Thymus (tissue), 11 donors: Measurements from ENCODE around the gene HIVEP3. TPM values are rescaled to one million over a fixed set of nuclear protein-coding genes. Genes with fewer than 3 reads are reported as not detected.

ENCODE experiments used
- DNase-seq, 9 donors: peaks; one replicate each; pipeline ENCODE4 v3.0.0-alpha.2; 2013; ENCODE audit warnings: low spot score in 9 of 9, low read depth in 6 of 9, missing footprints in 1 of 9
- H3K27ac ChIP-seq, 2 donors: one replicate each; pipeline ENCODE4 v1.5.1; 2013; ENCODE audit warnings: control low read depth in 1 of 2, low read depth in 1 of 2, low read length in 1 of 2, mild to moderate bottlenecking in 1 of 2, moderate library complexity in 1 of 2
- H3K27me3 ChIP-seq, 2 donors: one replicate each; pipeline ENCODE4 v1.5.1; 2013; ENCODE audit warnings: low read length in 1 of 2; ENCODE audit not compliant: control insufficient read depth in 2 of 2, insufficient read depth in 1 of 2
- H3K36me3 ChIP-seq, 2 donors: one replicate each; pipeline ENCODE4 v1.5.1; 2013; ENCODE audit warnings: low read length in 1 of 2, mild to moderate bottlenecking in 1 of 2, moderate library complexity in 1 of 2; ENCODE audit not compliant: control insufficient read depth in 2 of 2, insufficient read depth in 2 of 2
- H3K4me1 ChIP-seq, 2 donors: one replicate each; pipeline ENCODE4 v1.5.1; 2013; ENCODE audit warnings: low read length in 2 of 2; ENCODE audit not compliant: control insufficient read depth in 2 of 2, insufficient read depth in 2 of 2
- H3K4me3 ChIP-seq, 2 donors: one replicate each; pipeline ENCODE4 v1.5.1; 2013; ENCODE audit warnings: low read length in 2 of 2, control low read depth in 1 of 2, mild to moderate bottlenecking in 1 of 2
- H3K9me3 ChIP-seq, 2 donors: one replicate each; pipeline ENCODE4 v1.5.1; 2013; ENCODE audit warnings: low read length in 1 of 2, mild to moderate bottlenecking in 1 of 2; ENCODE audit not compliant: control insufficient read depth in 2 of 2, insufficient read depth in 1 of 2
- WGBS: extraction: QIAGEN DNeasy Blood & Tissue Kit; methylation state at CpG from one replicate; pipeline ENCODE4 v1.1.7; 2013; 5-methylcytosine and 5-hydroxymethylcytosine counted together
- polyA plus RNA-seq: library from polyadenylated mRNA; stranded (reverse); fragments of 200-250 nt; gene quantifications from one replicate; pipeline ENCODE4 v1.2.3, GENCODE V29; 2013
- total RNA-seq: library from RNA; stranded (reverse); fragments of 120-200 nt; gene quantifications from one replicate; pipeline ENCODE4 v1.2.4, GENCODE V29; 2013
- donor health status: healthy.

Gene HIVEP3
- total and polyA plus RNA-seq, 2 donors = 6.7 to 12.1 TPM

GRCh38 chr1:41480204-41481108, 438.3 kb downstream of the HIVEP3 start:
- Histone ChIP-seq H3K27ac (no peak overlapping the region), H3K4me1 (peaks cover 0 to 13% of the 10 kb centered on the region in 2 donors), H3K9me3 (no peaks in the 10 kb centered on the region), H3K4me3 (no peak overlapping the region), H3K36me3 (no peaks in the 10 kb centered on the region), H3K27me3 (peaks cover 0 to 21% of the 10 kb centered on the region in 2 donors)
- 95% methylated on average over 10 of the region's 10 CpGs for WGBS
- no peak for DNase-seq

- Histone ChIP-seq H3K36me3 (no peaks in the 10 kb centered on the region), H3K4me1 (peaks cover 0 to 10% of the 10 kb centered on the region in 2 donors), H3K4me3 (no peak overlapping the region), H3K27ac (no peak overlapping the region), H3K9me3 (no peaks in the 10 kb centered on the region), H3K27me3 (peaks cover 0 to 14% of the 10 kb centered on the region in 2 donors)
- no peak for DNase-seq
- 92% methylated on average over 3 of the region's 3 CpGs for WGBS
These were observed 438.9 kb downstream of the HIVEP3 start for GRCh38 chr1:41479808-41480160.

DNA sequence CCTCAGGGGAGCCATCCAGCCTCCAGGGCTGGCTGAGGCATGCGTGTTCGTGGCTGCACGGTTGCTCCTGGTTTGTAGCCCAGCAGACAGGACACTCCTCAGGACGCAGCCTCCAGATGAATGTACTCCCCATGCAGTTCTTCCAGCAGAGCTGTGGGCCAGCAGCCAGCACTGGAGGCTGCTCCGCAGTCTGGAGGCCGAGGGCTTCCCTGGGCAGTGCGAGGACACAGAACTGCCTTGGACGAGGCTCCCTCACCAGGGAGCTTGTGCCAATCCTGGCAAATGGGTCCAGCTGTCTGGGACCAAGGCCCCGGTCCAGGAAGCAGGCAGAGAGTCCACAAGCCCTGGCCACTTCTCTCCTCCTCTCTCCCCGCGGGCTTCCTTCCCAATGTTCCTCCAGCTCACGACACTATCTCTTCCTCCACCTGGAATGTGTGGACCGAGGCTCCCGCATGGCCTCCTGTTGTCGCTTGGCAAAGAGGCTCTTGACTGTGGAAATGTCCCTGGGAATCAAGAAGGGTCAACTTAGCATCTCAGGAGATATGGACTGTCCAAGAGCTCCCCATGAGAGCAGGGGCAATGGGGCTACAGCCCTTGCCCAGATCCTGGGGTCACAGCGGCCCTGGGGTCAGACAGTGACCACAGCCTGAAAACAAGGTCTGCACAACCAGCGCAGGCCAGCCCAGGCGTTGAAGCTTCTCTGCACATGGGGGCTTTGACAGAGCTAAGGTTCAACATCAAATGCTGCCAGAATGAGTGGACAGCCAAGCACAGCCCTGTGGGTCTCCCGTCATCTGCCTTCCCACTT, 439.5 kb downstream of the HIVEP3 start:
- peaks cover 0 to 7% of the 10 kb centered on the region in 2 donors for H3K4me1 ChIP-seq
- H3K4me3 ChIP-seq = no peak overlapping the region
- H3K27me3 ChIP-seq = peaks cover 0 to 8% of the 10 kb centered on the region in 2 donors
- no peak for DNase-seq
- WGBS = 92% methylated on average over 19 of the region's 19 CpGs
- H3K9me3 ChIP-seq = no peaks in the 10 kb centered on the region
- no peaks in the 10 kb centered on the region for H3K36me3 ChIP-seq
- no peak overlapping the region for H3K27ac ChIP-seq

DNA sequence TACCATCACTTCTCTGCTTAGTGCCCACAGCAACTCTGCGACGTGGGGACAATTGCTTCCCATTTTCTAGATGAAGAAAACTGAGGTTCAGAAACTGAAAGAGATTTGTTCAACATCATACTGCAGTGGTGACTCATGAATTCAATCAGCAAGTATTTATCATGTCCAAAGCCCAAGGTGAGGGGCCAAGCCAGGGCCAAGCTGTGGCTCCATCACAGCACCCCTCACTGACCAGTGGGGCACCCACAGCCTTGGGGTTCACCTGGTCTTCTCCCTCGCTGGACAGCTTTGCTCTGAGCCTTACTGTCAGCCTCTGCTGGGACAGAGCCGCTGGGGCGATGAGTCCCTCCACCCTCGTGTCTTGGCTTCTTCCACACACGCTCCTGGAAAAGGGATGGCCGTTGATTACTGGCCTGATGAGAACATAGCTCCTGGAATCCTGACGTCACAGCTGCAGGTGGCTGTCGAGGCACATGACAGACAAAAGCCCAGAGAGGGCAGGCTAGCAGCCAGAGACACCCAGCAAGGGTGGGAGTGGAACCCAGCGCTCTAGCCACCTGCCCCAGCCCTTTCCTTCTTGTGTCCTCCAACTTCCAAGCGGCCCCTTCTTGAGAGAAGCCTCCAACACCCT, 440.5 kb downstream of the HIVEP3 start:
- Histone ChIP-seq H3K27ac (no peak overlapping the region), H3K36me3 (no peaks in the 10 kb centered on the region), H3K4me1 (peaks cover 0 to 3% of the 10 kb centered on the region in 2 donors), H3K4me3 (no peak overlapping the region), H3K9me3 (no peaks in the 10 kb centered on the region), H3K27me3 (peaks cover 0 to 3% of the 10 kb centered on the region in 2 donors)
- WGBS = 93% methylated on average over 12 of the region's 12 CpGs
- no peak for DNase-seq

- Histone ChIP-seq H3K27me3 (peaks cover 0 to 3% of the 10 kb centered on the region in 2 donors), H3K36me3 (no peaks in the 10 kb centered on the region), H3K27ac (no peak overlapping the region), H3K4me1 (no peaks in the 10 kb centered on the region), H3K9me3 (no peaks in the 10 kb centered on the region), H3K4me3 (no peak overlapping the region)
- DNase-seq = no peak
- 88% methylated on average over 11 of the region's 11 CpGs for WGBS
These were observed 441.8 kb downstream of the HIVEP3 start for GRCh38 chr1:41476807-41477361.

- DNase-seq = no peak
- H3K27ac ChIP-seq = no peak overlapping the region
These were observed 442.7 kb downstream of the HIVEP3 start for GRCh38 chr1:41475859-41476567.

DNA sequence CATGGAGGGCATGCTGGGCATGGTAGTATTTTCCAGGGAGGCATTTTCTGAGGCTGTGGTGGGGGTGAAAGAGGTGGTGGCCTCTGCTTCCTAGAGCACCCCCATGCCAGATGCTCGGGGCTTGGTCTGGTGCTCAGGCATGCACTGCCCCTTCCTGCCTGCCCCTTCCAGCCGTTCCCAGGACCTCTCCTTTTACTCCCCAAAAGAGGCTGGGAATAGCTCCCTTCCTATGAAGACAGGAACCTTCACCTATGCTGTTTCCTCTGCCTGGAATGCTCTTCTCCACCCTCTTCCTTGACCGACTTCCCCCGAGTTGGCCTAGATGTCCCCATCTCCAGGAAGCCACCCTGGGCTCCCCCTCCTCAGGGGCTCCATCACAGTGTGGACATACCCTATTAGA, 443.4 kb downstream of the HIVEP3 start:
- Histone ChIP-seq H3K27me3 (peaks cover 0 to 4% of the 10 kb centered on the region in 2 donors), H3K4me3 (no peak overlapping the region), H3K27ac (no peak overlapping the region), H3K9me3 (no peaks in the 10 kb centered on the region), H3K36me3 (no peaks in the 10 kb centered on the region), H3K4me1 (no peaks in the 10 kb centered on the region)
- 93% methylated on average over 4 of the region's 4 CpGs for WGBS
- no peak for DNase-seq

More at GRCh38 chr1:41475859-41476567, 442.7 kb downstream of the HIVEP3 start:
- Histone ChIP-seq H3K36me3 (no peaks in the 10 kb centered on the region), H3K9me3 (no peaks in the 10 kb centered on the region), H3K27me3 (peaks cover 0 to 4% of the 10 kb centered on the region in 2 donors), H3K4me3 (no peak overlapping the region), H3K4me1 (no peaks in the 10 kb centered on the region)
- 85% methylated on average over 8 of the region's 8 CpGs for WGBS

GRCh38 chr1:41474490-41475271, 444.0 kb downstream of the HIVEP3 start:
- H3K9me3 ChIP-seq = no peaks in the 10 kb centered on the region
- no peaks in the 10 kb centered on the region for H3K36me3 ChIP-seq
- no peak overlapping the region for H3K27ac ChIP-seq
- peaks cover 0 to 4% of the 10 kb centered on the region in 2 donors for H3K27me3 ChIP-seq
- no peak for DNase-seq
- WGBS = 93% methylated on average over 17 of the region's 17 CpGs
- no peaks in the 10 kb centered on the region for H3K4me1 ChIP-seq
- H3K4me3 ChIP-seq = no peak overlapping the region
